ENCODE measurements around the gene BMPER. TPM values are rescaled to one million over a fixed set of nuclear protein-coding genes. Genes with fewer than 3 reads are reported as not detected.
A peak's percentile ranks its signal among the peaks of the same experiment; 100 is the strongest.

Gene BMPER
- total RNA-seq, 6 experiments from 2014 or later, result 9.4 to 13.5 (median 11.1) TPM

DNA sequence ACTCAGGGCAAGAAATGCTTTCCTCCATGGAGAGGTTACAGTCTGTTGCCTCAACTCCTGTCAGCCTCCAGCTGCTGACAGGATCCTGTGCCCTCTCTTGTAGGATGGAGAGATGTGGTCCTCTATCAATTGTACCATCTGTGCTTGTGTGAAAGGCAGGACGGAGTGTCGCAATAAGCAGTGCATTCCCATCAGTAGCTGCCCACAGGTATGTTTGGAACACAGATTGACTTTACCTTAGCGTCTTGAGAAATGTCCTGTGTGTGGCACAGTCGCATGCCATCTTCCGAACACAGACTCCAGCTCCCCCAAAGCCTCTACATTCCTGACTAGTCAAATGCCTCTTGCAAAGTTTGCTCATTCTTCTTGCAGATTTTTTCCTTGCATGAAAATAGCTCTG, 152.6 kb downstream of the BMPER start:
- peaks cover 64% of the 10 kb centered on the region for H3K4me1 Mint-ChIP-seq (ENCODE audit: low read depth)
- peak overlapping the region; percentile 39 for H3K27ac Mint-ChIP-seq
- no peak for DNase-seq
- TF ChIP-seq, protein P1, sequence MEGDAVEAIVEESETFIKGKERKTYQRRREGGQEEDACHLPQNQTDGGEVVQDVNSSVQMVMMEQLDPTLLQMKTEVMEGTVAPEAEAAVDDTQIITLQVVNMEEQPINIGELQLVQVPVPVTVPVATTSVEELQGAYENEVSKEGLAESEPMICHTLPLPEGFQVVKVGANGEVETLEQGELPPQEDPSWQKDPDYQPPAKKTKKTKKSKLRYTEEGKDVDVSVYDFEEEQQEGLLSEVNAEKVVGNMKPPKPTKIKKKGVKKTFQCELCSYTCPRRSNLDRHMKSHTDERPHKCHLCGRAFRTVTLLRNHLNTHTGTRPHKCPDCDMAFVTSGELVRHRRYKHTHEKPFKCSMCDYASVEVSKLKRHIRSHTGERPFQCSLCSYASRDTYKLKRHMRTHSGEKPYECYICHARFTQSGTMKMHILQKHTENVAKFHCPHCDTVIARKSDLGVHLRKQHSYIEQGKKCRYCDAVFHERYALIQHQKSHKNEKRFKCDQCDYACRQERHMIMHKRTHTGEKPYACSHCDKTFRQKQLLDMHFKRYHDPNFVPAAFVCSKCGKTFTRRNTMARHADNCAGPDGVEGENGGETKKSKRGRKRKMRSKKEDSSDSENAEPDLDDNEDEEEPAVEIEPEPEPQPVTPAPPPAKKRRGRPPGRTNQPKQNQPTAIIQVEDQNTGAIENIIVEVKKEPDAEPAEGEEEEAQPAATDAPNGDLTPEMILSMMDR (IDR thresholded peaks at IDR 0.05), result no peak
- no peaks in the 10 kb centered on the region for H3K9me3 Mint-ChIP-seq
- no peaks in the 10 kb centered on the region for H3K27me3 Mint-ChIP-seq (ENCODE audit: insufficient read depth)
- no peak overlapping the region for H3K4me3 Mint-ChIP-seq
- H3K36me3 Mint-ChIP-seq (ENCODE audit: low read depth), result peaks cover 49% of the 10 kb centered on the region

DNA sequence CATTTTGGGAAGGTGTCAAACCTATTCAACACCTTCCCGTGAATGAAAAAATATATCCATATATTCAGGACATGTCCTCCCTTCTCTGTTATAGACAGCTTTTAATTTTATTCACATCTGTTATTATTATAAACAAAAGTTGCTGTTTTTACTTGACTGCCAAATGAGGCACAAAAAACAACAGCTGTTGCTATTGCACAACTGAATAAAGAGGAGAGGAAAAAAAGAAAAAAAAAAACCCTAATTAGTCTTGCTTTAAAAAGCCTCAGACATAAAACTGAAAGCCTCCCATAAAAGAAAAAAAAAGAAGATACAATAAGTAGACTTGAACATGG, 153.4 kb downstream of the BMPER start:
- no peak for DNase-seq
- H3K9me3 Mint-ChIP-seq, result no peaks in the 10 kb centered on the region
- H3K4me3 Mint-ChIP-seq, result no peak overlapping the region
- H3K27ac Mint-ChIP-seq, result peak overlapping the region; percentile 94; the same call in 1 of the 2 replicates
- TF ChIP-seq, protein P1 (IDR thresholded peaks at IDR 0.05), result no peak
- H3K4me1 Mint-ChIP-seq (ENCODE audit: low read depth), result peaks cover 66% of the 10 kb centered on the region
- peaks cover 41% of the 10 kb centered on the region for H3K36me3 Mint-ChIP-seq (ENCODE audit: low read depth)
- no peaks in the 10 kb centered on the region for H3K27me3 Mint-ChIP-seq (ENCODE audit: insufficient read depth)

DNA sequence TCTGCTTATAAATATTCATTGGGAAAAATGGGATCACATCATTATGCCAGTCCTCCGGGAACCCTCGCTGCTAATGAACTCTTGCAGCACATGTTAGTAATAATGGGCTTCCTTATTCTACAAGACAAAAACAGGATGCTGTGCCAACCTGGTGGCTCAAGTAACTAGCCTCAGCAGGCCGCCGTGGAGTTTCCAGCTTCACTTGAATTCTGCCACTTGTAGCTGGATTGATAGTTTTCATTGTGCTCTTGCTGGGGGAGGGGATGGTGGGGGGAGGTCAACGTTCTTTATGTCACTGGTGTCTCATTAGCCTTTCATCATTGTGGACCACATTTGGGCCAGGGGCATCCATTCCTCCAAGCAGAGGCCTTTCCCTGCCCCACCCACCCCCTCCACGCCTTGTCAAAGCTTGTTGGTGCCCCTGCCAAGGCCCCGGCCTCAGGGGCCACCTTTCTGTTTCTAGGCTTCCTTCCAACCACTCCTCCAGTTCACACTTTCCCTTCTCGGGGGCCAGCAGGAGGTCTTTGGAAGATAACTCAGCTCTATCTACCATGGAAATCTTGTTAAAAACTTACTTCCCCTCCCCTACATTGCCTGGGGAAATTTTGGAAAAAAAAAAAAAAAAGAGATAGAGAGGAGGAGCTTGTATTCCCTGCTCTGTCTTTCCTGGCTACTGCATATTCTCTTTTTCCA, 153.9 kb downstream of the BMPER start:
- Mint-ChIP-seq H3K9me3 (no peaks in the 10 kb centered on the region), H3K4me1 (ENCODE audit: low read depth) (peaks cover 68% of the 10 kb centered on the region), H3K27me3 (ENCODE audit: insufficient read depth) (no peaks in the 10 kb centered on the region), H3K27ac (peak overlapping the region; percentile 94), H3K4me3 (peak overlapping the region; percentile 54), H3K36me3 (ENCODE audit: low read depth) (peaks cover 36% of the 10 kb centered on the region)
- no peak for DNase-seq
- TF ChIP-seq, protein P1 (IDR thresholded peaks at IDR 0.05), result no peak

DNA sequence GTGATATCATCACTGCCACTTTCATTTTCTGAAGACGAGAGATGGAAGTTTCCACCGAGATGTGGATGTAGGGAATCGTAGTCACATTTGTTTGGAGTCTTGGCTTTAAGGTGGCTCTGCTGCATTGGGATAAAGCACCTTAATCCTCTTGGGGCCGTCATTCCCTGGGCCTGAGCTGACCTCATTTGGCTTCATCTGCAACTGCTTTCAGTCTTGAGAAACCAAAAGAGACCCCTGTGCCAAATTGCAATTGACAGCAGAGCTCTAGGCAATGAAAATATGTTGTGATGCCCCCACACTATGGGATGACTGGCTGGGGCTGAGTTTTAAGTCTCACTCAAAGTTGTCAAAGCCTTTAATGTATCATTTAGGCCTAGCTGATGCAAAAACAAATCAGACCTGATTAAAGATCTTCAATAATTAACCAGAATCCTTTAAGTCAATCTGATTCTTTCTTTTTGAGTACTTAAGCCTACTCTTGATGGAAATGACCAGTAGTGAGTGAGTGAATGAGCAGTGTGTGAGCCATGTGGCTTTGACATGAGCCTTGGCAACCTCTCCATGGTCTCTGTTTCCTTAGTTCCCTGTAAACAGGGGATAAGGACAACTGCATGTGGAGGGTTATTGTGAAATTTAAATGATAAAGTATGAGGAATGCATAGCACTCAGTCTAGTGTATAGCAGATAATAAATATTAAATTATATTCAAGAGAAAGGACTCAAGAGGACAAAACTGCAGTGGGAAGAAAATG, 155.0 kb downstream of the BMPER start:
- no peaks in the 10 kb centered on the region for H3K9me3 Mint-ChIP-seq
- no peaks in the 10 kb centered on the region for H3K27me3 Mint-ChIP-seq (ENCODE audit: insufficient read depth)
- TF ChIP-seq, protein P1 (IDR thresholded peaks at IDR 0.05), result no peak
- DNase-seq, result peak; percentile 83
- peaks cover 79% of the 10 kb centered on the region for H3K4me1 Mint-ChIP-seq (ENCODE audit: low read depth)
- H3K36me3 Mint-ChIP-seq (ENCODE audit: low read depth), result peaks cover 26% of the 10 kb centered on the region
- H3K27ac Mint-ChIP-seq, result peak overlapping the region; percentile 94
- H3K4me3 Mint-ChIP-seq, result no peak overlapping the region; the same call in 1 of the 2 replicates

DNA sequence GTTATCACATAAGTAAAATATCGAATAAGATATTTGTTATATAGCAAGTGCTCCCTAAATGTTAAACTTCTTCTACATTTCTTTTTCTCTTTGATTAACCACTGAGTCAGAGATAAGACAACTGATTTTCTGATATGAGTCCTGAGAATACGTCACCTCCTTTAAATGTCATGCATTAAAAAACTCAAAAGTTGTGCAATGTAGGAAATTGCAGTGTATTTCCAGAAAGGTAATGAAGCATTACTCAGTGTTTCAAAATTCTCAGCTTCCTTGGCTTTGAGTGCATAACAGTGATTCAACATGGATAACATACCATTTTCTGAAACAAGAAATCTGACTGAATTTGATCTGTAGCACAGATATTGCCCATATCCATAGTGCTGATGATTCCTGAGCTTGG, 155.8 kb downstream of the BMPER start:
- peak overlapping the region; percentile 58 for H3K4me3 Mint-ChIP-seq
- H3K27me3 Mint-ChIP-seq (ENCODE audit: insufficient read depth), result no peaks in the 10 kb centered on the region
- TF ChIP-seq, protein P1 (IDR thresholded peaks at IDR 0.05), result no peak
- H3K4me1 Mint-ChIP-seq (ENCODE audit: low read depth), result peaks cover 79% of the 10 kb centered on the region
- H3K9me3 Mint-ChIP-seq, result no peaks in the 10 kb centered on the region
- H3K36me3 Mint-ChIP-seq (ENCODE audit: low read depth), result peaks cover 18% of the 10 kb centered on the region
- DNase-seq, result peak; percentile 92
- peak overlapping the region; percentile 94 for H3K27ac Mint-ChIP-seq
